EH (cell line): ENCODE data around the gene ST6GALNAC4.

ENCODE experiments used
- DNase-seq: peaks from one replicate; pipeline ENCODE4 v3.0.0-alpha.2; 2015; ENCODE audit warnings: low read depth

The ST6GALNAC4 gene

GRCh38 chr9:127912296-127912695 lies 4.5 kb downstream of the ST6GALNAC4 start:
- DNase-seq: no peak

- DNase-seq: peak; percentile 55
Observed at GRCh38 chr9:127910613-127911205, 6.1 kb downstream of the ST6GALNAC4 start.

DNA sequence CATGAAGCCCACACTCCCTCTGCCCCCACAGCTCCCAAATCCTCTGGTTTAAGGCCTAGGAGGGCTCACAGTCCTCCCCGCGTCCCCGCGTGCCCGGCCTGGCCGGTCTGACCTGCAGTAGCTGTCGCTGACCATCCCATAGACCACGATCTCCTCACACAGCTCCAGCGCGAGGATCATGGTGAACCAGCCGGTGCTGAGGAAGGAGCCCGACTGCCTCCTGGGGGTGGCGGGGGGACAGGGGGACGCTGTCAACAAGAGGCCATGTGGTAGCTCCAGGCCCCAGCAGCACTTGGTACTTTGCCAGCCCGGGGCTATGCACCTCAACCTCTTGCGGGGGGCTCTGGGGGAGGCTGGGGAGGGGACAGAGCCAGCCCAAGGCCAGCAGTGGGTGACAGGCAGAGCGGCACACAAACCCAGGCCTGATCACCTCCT lies 7.0 kb downstream of the ST6GALNAC4 start:
- no peak for DNase-seq

- no peak for DNase-seq
Observed at GRCh38 chr9:127908660-127908926, 8.2 kb downstream of the ST6GALNAC4 start.

DNA sequence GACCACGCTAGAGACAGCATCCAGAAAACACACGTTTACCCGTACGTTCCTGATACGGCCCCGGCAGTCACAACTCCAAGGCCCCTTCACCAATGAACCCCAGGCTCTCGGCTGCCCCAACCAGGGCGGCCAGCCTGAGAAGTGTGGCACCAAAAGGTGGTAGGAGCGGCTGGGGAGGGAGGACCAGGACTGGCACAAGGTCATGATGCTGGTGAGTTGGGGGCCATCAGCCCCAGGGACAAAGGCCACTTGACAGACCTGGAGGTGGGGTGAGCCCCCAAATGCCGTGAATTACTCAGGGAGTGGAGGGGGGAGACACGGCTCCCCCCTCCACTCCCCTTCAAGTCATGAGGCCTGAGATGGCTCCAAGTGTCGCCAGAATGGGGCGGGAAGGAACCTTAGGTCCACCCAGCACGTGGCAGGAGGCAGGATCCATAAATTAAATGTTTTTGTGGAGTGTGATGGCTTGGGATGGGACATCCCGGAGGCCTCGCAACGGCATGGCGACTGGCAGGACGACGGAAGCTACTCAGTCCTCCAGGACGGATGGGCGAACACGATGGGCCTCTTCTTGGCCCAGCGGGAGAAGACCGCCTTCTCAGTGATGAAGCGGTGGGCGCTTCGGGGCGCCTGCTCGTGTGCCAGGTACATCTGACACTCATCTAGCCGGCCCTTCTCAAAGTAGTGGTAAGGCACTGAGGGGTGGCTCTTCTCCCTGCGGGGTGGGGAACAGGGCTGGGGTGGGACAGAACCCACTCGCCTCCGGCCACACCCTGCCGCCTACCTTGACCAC lies 8.8 kb downstream of the ST6GALNAC4 start:
- DNase-seq: no peak

DNA sequence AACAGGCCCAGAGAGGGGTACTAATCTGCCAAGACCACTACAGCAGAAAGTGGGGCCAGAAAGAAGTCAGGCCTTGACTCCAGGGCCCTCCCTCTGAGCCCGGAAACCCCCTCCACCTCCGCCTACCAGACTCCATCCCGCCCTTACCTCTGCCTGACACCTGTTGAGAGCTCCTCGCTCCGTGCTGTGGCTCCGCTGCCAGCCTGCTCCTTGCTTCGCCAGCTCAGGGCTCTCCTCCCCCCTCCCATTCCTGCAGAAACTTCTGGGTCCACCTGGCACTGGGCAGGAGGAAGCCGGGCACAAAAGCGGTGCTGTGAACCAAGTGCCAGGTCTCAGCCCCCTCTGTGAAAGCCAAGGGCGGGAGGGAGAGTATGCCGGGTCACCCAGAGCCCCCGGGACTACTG lies 11.1 kb downstream of the ST6GALNAC4 start:
- no peak for DNase-seq

DNA sequence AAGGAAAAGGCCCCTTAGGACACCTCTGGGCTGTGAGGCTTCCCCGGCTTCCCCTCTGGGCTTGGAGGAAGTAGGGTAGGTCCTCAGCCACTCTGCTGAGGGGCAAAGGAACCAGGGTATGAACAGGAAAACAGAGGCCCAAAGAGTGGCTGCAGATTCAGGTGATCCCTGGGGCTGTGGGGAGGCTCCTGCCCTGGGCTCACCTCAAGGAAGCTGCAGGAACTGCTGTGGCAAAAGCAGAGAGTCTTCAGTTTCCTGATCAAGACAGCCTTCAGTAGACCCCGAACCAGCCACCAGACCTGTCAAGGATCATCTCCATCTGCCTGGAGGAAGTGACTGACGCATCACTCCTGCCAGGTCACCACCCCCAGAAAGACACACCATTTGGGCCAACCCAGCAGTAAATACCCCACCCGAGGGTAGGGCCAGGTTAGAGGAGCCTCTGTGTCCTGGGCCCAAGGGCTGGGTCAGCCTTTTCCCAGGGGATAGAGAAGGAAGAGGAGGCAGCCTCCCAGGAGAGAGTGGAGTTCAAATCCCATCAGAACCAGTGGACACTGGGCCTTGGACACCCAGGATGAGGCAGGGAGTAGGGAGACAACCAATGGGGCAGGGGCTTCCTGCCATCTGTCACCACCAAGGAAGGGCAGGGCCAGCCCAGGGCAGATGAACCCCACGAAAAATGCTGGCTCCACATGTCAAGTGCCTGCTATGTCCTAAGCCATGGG lies 11.7 kb downstream of the ST6GALNAC4 start:
- no peak for DNase-seq

DNA sequence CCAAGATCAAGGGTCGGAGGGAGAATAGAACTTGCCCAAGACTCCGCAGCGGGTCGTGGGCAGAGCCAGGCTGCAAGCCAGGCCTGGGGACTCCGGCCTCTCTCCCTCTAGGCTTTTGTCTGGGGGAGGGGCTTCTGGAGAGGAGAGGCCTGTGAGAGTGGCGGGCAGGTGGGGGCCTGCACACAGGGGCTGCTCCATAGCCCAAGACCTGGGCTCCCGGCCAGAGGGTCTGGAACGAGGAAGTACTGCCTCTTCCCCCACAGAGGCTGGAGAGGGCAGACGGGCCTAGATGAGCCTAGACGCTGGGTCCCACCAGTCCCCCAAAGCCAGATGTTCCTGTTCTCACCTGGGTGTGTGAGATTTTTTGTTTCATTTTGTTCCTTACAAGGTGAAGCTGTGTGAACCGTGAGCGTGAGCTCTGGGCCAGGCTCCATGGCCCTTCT lies 12.3 kb downstream of the ST6GALNAC4 start:
- DNase-seq: no peak

- DNase-seq: peak; percentile 51
Observed at GRCh38 chr9:127903557-127904475, 13.0 kb downstream of the ST6GALNAC4 start.

DNA sequence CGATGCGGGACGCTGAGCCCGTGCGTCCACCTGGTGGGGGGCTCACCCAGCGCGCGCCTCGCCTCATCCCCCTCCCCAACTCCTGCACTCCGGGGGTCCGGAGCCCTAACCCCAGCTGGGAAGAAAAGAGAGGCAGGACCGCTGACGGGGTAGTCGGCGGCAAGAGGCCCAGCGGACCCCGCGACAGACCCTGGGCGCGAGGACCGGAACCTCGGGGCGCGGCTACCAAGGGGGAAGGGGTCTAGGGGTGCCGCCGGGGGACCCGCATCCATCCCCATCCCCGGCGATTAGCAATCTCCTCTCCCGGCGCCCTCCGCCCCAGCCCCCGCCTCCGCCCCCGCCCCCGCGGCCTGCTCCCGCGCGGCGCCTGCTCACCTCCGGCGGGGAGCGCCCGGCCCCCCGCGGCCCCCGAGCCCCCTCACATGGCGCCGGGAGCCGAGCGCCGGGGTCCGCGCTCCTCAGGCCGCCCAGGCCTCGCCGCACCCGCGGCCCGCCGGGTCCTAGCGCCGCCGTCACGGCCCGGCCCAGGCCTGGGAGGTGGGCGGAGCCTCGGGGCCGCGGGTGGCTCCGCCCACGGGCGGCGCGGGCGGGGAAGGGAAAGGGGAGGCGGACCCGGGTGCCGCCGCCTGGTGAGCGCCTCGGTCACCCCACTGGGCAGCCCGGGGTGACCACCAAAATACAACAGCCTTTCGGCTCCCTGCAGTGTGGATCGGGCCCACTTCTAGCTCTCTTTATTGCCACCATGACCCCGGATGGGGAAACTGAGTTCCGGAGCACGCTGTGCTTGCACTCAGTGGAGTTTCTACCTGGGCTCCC lies 17.5 kb downstream of the ST6GALNAC4 start, which contains the start of gene ST6GALNAC6:
Gene ST6GALNAC6, minus strand, starts transcription at position 476 of the 816 bp plus-strand sequence. CDS start 1,622 bp downstream, outside the sequence.
- peak; percentile 77 for DNase-seq

DNA sequence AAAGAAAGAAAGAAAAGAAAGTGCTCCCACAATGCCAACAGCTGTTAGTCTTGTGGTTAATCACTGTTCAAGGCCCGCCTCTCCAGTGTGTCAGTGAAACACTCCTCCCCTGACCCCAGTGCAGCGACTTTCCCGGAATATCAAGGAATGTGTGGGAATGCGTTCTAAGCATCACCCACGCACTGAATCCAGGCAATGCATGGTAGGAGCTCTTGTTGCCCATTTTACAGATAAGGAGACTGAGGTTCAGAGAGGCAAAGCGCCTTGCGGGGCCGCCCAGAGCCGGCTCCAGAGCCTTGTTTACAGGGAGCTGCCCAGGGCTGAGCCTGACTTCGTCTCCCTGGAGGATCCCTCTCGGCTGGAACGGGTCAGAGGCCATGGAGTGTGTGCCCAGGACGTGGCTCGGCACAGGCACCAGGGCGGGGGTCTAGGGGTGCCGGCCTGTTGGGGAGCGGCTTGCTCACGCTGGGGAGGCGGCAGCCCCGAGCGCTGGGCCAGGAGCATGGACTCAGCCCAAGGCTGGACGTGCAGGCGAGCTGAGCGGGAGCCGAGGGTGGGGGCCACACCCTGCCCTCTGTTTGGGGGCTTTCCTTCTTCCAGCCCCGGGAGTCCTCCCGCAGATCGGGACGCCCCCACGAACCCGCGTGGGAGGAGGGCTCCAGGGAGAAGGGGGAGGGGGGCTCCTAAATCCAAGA lies 18.3 kb downstream of the ST6GALNAC4 start:
- DNase-seq: peak; percentile 94

DNA sequence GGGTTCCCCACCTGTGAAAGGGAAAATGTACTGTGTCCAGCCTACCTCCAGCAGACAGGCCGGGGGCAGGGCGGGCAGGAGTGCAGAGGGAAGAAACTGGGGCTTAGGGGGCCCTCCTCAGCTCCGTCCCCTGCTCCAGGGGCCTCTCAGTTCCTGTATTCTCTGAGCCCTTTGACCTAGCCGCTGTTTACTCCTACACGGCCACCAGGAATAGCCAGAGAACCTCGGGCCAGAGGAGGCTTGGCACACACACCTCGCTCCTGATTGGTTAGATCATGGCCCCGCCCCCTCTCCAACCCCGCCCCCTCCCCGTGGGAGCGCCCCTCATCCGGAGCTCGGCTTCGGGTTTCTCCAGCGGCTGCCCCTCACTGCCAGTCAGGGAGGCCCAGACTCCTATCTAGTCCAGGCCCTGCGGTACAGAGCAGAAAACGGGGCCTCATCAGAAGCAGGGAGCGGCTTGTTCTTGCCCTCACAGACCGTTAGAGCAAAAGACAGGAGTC lies 19.6 kb downstream of the ST6GALNAC4 start:
- DNase-seq: peak; percentile 78

- DNase-seq: no peak
Observed at GRCh38 chr9:127896395-127897192, 20.2 kb downstream of the ST6GALNAC4 start.

- no peak for DNase-seq
Observed at GRCh38 chr9:127895811-127896210, 21.0 kb downstream of the ST6GALNAC4 start.

GRCh38 chr9:127893392-127893791 lies 23.4 kb downstream of the ST6GALNAC4 start:
- no peak for DNase-seq

DNA sequence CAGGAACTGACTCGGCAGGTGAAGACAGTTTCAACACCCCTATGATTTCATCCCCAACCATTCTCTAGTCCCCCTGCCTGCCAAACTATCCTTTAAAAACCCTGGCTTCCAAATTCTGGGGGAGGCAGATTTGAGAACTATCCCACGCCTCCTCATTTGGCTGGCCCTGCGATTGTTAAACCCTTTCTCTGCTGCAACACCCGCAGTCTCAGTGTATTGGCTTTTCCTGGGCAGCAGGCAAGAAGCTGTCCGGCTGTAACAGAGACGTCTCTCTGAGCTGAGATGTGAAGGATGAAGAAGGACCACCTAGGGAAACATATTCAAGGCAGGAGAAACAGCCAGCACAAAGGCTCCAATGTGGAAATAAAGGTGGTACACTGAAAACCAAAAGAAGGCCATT lies 24.0 kb downstream of the ST6GALNAC4 start:
- DNase-seq: no peak

DNA sequence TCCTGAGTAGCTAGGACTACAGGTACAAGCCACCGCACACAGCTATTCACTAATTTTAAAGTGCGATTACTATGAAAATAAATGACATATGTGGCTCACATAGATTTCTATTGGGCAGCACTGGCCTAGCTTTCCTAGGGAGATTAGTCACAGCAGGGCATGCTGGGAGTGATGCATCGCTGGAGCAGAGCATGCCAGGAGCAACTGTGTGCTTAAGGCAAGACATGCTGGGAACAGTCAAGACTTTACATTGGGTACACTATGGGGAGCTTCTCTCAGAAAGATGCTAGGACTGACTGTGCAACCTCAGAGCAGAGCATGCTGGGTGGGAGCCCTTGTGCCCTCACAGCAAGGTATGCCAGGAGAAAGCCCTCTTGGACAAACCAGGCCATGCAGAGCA lies 26.8 kb downstream of the ST6GALNAC4 start:
- DNase-seq: no peak

GRCh38 chr9:127887792-127888191 lies 29.0 kb downstream of the ST6GALNAC4 start:
- no peak for DNase-seq

GRCh38 chr9:127886401-127886972 lies 30.4 kb downstream of the ST6GALNAC4 start:
- peak; percentile 34 for DNase-seq
